Frontal cortex (tissue), 4 donors: ENCODE results near the gene UBA52. TPM values are rescaled to one million over a fixed set of nuclear protein-coding genes. Genes with fewer than 3 reads are reported as not detected.
A peak's percentile ranks its signal among the peaks of the same experiment; 100 is the strongest.
"Not testable (repeated sequence)": the region's sequence is repeated elsewhere in the genome, so short reads cannot be mapped to it uniquely, and the experiment has no call there.

Experiments
- DNase-seq, 2 donors: peaks; one replicate each; pipeline ENCODE4 v3.0.0; 2012; ENCODE audit warnings: low spot score in 2 of 2
- FAIRE-seq: peaks from 2 replicates; lab custom pipeline; 2012; peaks lifted over from hg19 to GRCh38; lab: Jason Lieb, UNC
- total RNA-seq: library from RNA; depleted of rRNA; stranded (reverse); fragments of >200 nt; gene quantifications from one replicate; pipeline ENCODE4 v1.2.3, GENCODE V29; 2014
- donor health status: control.
- donor health status: control.
- donor health status: control.

The UBA52 gene
- total RNA-seq, 1 donor from 2014 or later, result 742 TPM

DNA sequence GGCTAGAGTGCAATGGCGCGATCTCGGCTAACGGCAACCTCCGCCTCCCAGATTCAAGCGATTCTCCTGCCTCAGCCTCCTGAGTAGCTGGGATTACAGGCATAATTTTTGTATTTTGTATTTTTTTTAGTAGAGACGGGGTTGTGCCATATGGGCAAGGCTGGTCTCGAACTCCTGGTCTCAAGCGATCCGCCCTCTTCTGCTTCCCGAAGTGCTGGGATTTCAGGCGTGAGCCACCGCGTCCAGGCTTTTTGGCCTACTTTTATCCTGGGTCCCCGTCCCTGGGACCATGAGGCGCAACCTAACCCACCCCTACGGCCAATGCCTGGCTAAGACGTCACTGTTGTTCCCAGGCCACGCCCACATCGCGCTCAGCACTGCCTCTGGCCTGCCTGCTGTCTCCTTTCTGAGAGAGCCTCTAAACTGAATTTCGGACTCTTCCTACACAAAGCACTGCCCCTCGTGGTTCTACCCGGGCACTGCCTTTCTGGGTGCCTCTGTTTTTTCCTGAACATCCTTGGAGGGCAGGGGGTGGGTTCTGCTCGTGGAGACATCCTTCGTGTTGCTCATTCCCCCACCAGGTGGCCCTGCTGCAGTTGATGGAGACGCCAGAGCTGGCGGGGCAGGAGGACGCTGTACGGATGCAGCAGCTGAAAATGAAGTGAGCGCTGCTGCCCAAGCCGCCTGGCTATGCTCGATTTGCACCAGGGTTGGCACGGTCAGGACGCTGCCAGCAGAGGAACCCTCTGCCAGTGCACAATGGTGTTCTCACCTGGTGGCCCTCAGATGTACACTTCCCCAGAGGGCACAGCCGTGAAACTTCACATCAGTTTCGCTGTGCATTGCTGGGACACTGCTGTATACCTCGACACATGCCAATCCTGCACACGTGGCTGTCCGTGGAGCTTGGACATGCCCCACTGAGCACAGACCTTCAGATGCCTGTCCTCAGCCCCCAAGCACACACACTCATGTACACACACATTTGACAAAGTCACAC lies 18.9 kb downstream of the UBA52 start:
- DNase-seq (peak; percentile 73 to 75), FAIRE-seq (no peak)

- DNase-seq (no peak), FAIRE-seq (no peak)
Measured at GRCh38 chr19:18591735-18592385, 20.2 kb downstream of the UBA52 start.

DNA sequence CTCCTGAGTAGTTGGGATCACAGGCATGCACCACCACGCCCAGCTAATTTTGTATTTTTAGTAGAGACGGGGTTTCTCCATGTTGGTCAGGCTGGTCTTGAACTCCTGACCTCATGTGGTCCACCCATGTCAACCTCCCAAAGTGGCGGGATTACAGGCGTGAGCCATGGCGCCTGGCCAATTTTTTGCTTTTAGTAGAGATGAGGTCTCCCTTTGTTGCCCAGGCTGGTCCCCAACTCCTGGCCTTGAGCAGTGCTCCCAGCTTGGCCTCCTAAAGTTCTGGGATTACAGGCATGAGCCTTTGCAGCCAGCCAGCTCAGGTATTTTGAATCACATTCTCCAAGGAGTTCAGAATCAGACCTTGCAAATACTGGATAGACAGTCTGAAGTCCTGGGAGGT lies 21.1 kb downstream of the UBA52 start:
- not testable (repeated sequence) for DNase-seq, FAIRE-seq

DNA sequence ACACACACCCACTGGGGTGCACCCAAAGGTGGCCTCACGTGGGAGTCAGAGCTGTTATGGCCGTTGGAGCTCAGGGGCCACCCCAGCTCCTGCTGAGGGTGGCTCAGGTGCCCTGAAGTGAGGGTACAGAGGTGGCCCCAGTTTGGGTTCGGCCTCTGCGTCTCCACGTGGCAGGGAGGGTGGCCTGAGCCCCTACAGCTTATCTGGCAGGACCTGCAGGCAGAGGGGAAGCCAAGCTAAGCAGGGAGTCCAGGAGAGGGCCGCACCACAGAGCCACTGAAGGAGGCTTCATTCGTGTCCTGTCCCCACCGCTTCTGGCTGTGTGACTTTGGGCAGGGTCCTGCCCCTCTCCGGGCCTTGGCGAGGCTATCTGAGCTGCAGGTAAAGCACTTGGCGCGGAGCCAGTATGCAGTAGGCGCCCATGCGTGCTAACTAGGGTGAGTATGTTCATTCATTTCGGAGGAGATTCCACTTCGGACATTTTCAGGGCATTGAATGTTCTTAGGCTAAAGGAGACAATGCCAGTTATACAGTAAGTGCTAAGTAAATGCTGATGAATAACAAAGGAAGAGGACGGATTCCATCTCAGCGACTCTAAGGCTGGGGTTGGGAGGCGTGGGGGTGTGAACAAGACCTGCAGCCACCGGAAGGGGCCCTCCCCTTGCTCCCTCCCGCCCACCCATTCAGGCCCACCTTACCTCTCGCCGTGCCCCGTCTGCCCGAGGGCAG lies 21.9 kb downstream of the UBA52 start:
- no peak for FAIRE-seq
- DNase-seq, result peak in 1 of 2 donors; percentile 40

DNA sequence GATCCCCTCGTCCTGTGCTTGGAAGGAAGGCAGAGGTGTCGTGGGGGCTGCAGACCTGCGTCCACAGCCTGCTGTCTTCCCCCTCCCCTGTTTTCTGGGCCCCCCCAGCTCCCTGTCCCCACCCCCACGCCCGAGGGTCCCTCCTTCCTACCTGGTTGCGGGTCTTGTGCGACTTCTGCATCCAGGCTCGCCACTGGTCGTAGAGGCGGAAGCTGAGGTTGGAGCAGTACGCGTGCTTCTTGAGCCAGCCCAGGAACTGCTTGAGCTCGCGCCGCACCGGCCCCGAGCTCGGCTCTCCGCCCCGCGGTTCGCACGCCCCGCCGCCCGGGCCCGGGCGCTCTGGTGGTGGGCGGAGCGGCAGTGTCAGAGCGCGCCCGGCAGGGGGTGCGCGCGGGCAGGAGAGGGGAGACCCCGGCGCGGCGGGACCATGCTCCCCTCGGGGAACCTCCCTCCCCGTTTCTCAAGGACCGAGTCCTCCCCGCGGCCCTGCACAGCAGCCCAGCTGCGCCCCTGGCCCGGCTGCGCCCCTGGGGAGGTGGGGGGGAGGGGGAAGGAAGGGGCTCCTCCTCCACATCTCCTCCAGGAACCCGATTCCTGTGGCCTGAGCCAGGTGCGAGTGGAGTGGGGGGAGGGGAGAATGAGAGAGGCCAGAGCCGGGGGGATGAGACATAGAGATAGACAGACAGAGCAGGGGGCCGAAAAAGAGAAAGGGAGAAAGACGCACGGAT lies 22.6 kb downstream of the UBA52 start:
- peak; percentile 90 to 94 for DNase-seq
- FAIRE-seq, result no peak

DNA sequence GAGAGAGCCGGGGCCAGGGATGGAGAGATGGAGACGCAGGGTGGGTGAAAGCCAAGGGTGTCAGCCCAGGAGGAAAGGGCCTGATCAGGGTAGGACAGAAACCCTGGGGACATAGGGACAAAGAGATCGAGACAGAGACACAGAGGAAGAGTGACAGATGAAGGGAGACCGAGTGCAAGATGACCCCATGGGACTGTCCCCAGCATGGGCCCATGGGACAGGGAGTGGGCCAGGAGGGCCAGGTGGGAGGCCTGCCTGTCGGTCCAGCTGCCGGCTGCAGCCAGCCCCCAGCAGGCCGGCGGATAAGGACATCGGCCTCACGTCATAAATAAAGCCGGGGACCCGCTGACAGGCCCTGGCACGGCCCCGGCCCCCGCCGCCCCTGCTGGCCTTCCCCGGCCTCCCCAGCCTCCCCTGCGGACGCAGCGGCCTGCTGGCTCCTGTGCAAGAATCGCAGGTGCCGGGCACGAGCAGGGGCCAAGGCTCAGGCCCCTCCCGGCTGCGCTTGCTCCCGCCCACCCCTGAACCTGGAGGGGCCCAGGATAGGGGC lies 23.2 kb downstream of the UBA52 start:
- DNase-seq (peak in 1 of 2 donors; percentile 60), FAIRE-seq (no peak)

DNA sequence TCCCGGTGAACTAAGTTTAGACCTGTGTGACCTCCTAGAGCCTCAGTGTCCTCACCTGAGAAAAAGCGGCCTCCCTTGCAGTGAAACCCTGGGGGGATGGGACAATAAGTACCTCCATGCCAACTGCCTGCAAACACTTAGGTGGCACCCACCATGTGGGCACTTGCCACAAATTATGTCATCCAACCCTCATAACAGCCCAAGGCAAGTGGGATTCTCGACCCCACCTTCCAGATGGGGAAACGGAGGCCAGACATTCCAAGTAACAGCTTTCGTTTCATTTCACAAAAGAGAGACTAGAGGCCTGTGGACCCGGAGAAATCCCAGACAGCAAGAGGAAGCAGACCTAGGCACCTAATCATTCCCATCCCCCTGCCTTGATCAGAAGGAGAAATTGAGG lies 23.8 kb downstream of the UBA52 start:
- peak in 1 of 2 donors; percentile 41 for DNase-seq
- no peak for FAIRE-seq

GRCh38 chr19:18596752-18597157 lies 25.1 kb downstream of the UBA52 start:
- FAIRE-seq, result no peak
- peak in 1 of 2 donors; percentile 47 for DNase-seq

GRCh38 chr19:18597809-18598660 lies 26.4 kb downstream of the UBA52 start:
- no peak for FAIRE-seq
- DNase-seq, result no peak

- DNase-seq (no peak), FAIRE-seq (no peak)
Measured at GRCh38 chr19:18599485-18599884, 27.8 kb downstream of the UBA52 start.

DNA sequence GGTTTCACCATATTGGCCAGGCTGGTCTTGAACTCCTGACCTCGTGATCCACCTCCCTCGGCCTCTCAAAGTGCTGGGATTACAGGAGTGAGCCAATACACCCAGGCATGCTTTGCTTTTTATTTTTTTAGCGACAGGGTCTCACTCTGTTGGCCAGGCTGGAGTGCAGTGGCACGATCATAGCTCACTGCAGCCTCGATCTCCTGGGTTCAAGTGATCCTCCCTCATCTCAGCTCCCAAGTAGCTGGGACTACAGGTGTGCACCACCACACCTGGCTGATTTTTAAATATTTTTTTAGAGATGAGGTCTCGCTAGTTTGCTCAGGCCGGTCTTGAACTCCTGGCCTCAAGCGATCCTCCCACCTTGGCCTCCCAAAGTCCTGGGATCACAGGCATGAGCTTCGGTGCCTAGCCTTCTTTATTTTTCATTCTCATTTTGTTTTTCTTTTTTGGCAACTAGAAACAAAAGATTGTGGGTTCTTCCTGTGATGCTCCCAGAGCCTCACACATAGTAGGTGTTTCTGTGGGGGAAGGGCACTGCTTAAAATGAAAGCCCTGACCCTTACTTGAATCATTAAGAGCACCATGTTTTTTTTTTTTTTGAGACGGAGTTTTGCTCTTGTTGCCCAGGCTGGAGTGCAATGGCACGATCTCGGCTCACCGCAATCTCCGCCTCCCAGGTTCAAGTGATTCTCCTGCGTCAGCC lies 29.2 kb downstream of the UBA52 start:
- DNase-seq, FAIRE-seq: not testable (repeated sequence)

DNA sequence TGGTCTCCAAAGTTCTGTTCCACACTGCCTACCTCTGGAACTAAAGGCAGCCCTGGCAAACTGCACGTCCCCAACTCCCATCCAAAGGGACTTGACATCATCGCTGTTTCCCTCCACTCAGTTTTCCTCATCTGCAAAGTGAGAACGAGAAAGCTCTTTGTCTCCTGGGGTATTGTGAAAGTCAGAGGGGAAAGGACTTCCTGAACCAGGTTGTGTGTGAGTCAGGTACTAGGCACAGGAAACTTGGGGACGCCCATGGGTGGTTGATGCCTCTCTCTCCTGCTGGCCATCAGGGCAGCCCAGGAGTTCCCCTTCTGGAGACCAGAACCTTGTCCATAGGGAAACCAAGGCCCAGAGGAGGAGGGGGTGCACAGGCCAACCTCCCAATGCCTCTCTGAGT lies 30.2 kb downstream of the UBA52 start:
- no peak for DNase-seq
- no peak for FAIRE-seq

GRCh38 chr19:18603255-18603957 lies 31.7 kb downstream of the UBA52 start:
- DNase-seq (peak in 1 of 2 donors; percentile 40), FAIRE-seq (no peak)

DNA sequence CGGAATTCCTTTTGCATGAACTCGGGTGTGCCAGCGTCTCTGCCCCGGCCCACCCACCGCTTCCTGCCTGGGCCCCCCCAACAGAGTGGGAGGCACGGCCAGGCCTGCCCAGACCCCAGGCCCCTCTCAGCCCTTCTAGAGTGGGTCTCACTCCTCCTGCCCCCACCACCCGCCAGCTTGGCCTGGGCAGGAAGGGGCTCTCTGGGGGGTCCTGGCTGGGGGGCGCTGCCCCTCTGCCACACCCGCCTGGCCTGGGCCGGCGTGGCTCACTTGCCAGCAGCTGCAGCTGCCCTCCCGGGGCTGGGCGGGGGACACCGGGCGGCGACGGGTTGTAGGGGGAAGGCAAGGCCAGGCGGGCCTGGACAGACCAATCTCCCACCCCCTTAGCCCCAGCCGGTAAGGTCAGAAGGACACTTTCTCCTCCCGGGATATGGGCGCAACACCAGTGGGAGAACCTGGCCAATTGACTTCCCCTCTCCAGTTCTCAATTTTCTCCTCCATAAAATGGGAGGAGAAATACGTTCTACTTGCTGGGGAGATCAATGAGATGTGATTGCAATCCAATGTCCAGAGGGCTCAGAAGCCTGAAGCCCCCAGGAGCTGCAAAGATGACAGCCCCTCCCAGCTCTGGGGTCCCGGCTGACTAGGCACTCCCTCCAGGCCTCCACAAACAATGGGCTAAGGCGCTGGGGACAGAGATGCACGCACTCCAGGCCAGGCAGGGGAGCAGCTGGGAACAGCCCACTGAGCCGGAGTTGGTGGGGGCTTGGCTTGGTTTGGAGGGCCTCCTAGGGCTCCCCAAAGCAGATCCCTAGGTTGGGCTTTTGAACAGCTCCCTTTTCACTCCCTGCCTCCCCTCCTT lies 32.5 kb downstream of the UBA52 start:
- FAIRE-seq, result no peak

DNA sequence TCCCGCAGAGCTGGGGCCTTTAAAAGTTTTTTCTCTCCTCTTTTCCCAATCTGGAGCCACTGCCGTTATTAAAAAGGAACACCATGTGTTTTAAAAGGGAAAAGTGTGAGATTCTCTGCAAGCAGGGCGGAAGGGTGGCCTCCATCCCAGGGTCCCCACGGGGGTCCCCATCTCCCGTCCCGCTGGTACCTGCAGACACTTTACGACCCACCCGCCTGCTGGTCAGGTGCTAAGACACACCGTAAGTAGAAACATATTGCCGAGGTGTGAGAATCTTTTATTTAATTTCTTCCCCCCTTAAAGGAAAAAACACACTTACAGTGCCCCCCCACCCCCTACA lies 33.1 kb downstream of the UBA52 start:
- no peak for FAIRE-seq

More for the DNA sequence above, 32.5 kb downstream of the UBA52 start:
- DNase-seq, result peak in 1 of 2 donors; percentile 37

DNA sequence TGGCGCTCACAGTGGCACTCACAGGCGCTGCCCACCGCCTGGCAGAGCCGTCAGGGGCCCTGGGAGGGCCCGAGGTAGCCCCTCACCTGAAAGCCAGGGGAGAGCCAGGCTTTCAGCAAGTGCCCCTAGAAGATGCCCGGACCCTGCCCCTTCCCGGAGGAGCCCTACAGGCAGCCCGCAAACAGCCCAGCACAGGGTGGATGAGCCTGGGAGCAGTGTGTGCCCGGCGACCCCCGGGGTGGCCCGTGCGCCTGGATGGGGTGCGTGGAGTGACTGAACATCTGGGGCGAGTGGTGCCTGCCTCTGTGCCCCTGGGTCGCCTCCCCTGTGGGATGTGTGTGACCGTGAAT lies 33.5 kb downstream of the UBA52 start:
- no peak for DNase-seq
- FAIRE-seq, result no peak

More for the DNA sequence above, 33.1 kb downstream of the UBA52 start:
- DNase-seq, result no peak
